ENCODE data around the gene SYNE2.

DNA sequence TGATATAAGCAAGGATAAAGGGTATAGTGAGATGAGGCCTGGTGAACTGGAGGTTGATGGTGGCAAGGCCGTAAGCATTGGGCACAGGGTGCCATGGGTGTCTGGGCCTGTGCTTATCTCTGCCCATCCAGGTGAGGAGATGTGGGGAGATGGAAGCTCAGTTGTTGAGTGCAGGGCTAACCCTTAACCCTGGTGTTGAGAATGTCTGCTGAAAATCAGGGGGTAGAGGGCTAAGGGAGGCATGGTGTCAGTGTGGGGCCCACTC is 86.1 kb downstream of the SYNE2 start:
- TF ChIP-seq, protein P1, sequence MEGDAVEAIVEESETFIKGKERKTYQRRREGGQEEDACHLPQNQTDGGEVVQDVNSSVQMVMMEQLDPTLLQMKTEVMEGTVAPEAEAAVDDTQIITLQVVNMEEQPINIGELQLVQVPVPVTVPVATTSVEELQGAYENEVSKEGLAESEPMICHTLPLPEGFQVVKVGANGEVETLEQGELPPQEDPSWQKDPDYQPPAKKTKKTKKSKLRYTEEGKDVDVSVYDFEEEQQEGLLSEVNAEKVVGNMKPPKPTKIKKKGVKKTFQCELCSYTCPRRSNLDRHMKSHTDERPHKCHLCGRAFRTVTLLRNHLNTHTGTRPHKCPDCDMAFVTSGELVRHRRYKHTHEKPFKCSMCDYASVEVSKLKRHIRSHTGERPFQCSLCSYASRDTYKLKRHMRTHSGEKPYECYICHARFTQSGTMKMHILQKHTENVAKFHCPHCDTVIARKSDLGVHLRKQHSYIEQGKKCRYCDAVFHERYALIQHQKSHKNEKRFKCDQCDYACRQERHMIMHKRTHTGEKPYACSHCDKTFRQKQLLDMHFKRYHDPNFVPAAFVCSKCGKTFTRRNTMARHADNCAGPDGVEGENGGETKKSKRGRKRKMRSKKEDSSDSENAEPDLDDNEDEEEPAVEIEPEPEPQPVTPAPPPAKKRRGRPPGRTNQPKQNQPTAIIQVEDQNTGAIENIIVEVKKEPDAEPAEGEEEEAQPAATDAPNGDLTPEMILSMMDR (IDR thresholded peaks at IDR 0.05): no peak
- TF ChIP-seq POLR2AphosphoS5 (IDR thresholded peaks at IDR 0.05): no peak

Measured in gastroesophageal sphincter (tissue), 3 donors.